ENCODE data around the gene SBSN.

DNA sequence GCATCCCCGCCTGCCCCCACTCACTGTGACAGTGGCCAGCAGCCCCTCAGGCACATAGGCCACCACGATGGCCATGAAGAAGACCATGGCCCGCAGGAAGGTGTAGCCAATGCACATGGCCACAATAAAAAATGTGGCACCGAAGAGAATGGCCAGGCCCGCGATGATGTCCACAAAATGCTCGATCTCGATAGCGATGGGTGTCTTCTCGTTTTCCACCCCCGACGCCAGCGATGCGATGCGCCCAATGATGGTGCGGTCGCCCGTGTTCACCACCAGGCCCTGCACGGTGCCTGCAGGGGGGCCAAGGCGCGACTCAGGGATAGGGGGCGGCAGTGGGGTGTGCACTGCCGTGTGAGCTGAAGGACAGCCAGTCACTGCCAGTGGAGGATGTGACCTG is 31.7 kb upstream of the SBSN start:
- TF ChIP-seq CTCF (IDR thresholded peaks at IDR 0.05): no peak
- no peak for TF ChIP-seq POLR2A (IDR thresholded peaks at IDR 0.05; ENCODE audit: low read depth)
- TF ChIP-seq EP300 (IDR thresholded peaks at IDR 0.05): no peak
